IPS-18c (cell line): ENCODE results near the gene ARSB.
"Not testable (repeated sequence)": the region's sequence is repeated elsewhere in the genome, so short reads cannot be mapped to it uniquely, and the experiment has no call there.

Experiments used
- H3K4me3 ChIP-seq: 2 replicates; pipeline ENCODE4 v1.7.0; 2013; ENCODE audit warnings: low read depth, mild to moderate bottlenecking, low read length, moderate library complexity; ENCODE audit not compliant: insufficient read depth
- H3K9me3 ChIP-seq: one replicate; pipeline ENCODE4 v1.6.1; 2013; ENCODE audit warnings: mild to moderate bottlenecking, low read length, moderate library complexity; ENCODE audit not compliant: control insufficient read depth, insufficient read depth

The ARSB gene

GRCh38 chr5:78744951-78745534, 240.1 kb downstream of the ARSB start:
- no peaks in the 10 kb centered on the region for H3K9me3 ChIP-seq

DNA sequence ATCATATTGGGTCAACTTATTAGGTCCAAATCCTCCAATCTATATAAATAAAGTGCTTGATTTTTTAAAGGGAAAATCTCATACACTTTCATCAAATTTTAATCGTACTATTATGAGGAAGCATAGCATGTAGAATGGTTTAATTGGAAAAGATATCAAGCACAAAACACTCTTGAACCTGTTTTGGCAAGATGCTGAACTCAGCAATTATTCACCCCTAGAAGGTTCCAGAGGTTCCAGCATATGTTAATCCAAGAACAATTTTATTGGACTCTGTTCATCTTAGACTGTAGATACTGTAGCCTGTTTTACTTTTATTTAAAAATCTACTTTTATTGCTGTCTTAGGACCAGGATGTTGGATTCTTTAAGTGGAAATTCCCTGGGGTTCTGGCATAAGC, 244.1 kb downstream of the ARSB start:
- H3K4me3 ChIP-seq = no peak overlapping the region
- no peaks in the 10 kb centered on the region for H3K9me3 ChIP-seq

More at GRCh38 chr5:78744951-78745534, 240.1 kb downstream of the ARSB start:
- no peak overlapping the region for H3K4me3 ChIP-seq

DNA sequence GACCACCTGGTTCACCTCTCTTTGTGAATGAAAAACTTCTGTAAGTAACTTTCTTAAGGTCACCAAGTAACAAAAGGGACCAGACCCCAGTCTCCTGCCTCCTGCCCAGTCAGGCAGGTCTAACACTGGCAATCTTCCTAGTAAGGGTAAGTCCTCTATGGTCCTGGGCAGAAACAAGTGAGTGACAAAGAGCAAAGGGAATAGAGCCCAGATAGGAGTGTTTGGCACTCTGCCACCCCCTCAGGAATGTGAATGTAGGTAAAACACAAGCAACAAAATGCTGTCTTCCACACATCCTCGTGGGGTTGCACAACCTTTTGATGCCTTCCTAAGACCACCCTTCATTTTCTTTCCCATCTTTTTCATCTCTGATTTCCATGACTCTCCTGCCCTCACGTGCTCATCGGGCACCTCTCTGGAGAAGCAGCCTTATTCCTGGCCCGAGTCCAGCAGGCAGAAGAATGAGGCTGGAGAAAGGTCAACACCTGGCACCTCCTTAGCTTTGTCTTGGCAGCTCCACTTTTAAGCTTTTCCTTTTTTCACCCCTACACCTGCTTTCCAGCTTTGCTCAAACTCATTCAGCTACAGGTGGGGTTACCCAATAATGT, 246.3 kb downstream of the ARSB start:
- Histone ChIP-seq H3K9me3 (no peaks in the 10 kb centered on the region), H3K4me3 (no peak overlapping the region)

DNA sequence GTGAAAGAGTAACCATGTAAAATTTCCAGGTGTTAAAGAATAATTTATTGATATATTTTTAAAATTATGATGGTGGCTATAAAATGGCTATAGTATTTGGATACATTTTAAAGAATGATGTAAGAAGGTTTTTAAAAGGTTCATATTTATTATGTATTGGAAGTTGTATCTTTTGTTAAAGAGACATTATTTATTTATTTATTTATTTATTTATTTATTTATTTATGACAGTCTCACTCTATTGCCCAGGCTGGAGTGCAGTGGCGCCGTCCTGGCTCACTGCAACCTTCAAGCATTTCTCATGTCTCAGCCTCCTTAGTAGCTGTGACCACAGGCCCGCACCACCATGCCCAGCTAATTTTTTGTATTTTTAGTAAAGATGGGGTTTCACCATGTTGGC, 247.0 kb downstream of the ARSB start:
- Histone ChIP-seq H3K4me3 (no peak overlapping the region), H3K9me3 (no peaks in the 10 kb centered on the region)

- Histone ChIP-seq H3K4me3 (no peak overlapping the region), H3K9me3 (no peaks in the 10 kb centered on the region)
Measured at GRCh38 chr5:78735834-78736463, 249.2 kb downstream of the ARSB start.

GRCh38 chr5:78734950-78735349, 250.2 kb downstream of the ARSB start:
- Histone ChIP-seq H3K4me3 (no peak overlapping the region), H3K9me3 (no peaks in the 10 kb centered on the region)

DNA sequence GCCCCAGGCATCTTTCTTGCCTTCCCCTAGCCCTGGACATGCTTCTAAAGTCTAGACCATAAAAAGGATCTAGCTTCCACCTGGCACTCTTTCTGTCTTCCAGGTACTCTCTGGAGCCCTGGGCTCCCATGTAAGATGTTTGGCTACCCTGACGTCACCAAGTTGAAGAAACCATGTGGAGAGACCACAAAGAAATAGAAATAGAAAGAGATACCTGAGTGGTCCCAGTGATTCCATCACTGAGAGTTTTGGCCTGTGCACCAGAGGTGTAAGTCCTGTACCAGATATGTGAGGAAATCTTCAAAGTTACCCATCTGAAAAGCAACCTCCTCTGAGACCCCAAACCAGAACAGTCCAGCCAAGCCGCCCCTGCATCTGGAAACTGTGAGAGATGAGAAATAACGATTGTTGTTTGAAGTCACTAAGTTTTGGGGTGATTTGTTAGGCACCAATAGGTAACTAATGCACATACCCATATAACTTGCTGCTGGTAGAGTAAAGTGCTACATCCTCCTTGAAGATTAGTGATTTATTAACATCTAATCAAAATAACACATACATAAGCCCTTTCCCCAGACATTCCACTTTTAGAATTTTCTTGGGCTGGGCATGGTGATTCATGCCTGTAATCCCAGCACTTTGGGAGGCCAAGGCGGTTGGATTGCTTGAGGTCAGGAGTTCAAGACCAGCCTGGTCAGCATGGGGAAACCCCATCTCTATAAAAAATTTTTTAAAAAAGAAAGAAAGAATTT, 250.8 kb downstream of the ARSB start:
- no peaks in the 10 kb centered on the region for H3K9me3 ChIP-seq
- no peak overlapping the region for H3K4me3 ChIP-seq

DNA sequence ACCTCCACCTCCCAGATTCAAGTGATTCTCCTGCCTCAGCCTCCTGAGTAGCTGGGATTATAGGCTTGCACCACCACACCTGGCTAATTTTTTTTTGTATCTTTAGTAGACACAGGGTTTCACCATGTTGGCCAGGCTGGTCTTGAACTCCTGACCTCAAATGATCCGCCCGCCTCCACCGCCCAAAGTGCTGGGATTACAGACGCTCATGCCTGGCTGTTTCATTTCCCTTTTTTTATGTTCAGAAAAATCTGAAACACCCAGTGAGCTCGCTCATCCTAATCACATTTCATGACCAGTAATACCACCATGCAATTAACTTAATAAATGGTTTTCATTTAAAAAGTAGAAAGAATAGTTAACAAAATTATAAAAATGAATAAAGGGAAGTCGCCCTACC, 252.4 kb downstream of the ARSB start:
- not testable (repeated sequence) for H3K4me3 ChIP-seq

DNA sequence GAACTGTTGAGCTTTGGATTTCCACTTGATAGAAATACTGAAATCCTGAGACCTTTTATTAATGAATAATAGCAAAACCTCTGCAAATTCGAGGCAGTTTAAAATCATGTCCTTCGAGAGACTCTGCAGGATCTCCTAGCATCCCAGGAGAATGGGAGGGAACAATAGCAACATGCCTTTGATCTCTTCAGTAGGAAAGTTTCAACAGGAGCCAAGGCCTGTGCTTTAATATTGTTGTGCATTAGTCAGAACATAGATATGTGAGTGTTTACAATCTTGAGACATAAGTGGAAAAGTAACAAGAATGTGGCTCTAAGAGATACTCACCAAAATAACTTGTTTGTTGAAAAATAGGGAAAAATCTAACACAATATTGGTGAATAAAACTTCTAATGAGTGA, 253.2 kb downstream of the ARSB start:
- no peaks in the 10 kb centered on the region for H3K9me3 ChIP-seq
- no peak overlapping the region for H3K4me3 ChIP-seq

More for the DNA sequence above, 252.4 kb downstream of the ARSB start:
- not testable (repeated sequence) for H3K9me3 ChIP-seq

GRCh38 chr5:78730300-78731094, 254.6 kb downstream of the ARSB start:
- Histone ChIP-seq H3K4me3 (no peak overlapping the region), H3K9me3 (no peaks in the 10 kb centered on the region)

GRCh38 chr5:78727786-78728761, 257.0 kb downstream of the ARSB start:
- H3K4me3 ChIP-seq = no peak overlapping the region
- no peaks in the 10 kb centered on the region for H3K9me3 ChIP-seq
